Activated T-helper 1 cell treated with anti-CD3 and anti-CD28 coated beads, Interleukin-2, amount 50 U/mL, for 16 hours (primary cell): ENCODE measurements around the gene CRB2.
"Not testable (repeated sequence)": the region's sequence is repeated elsewhere in the genome, so short reads cannot be mapped to it uniquely, and the experiment has no call there.

Experiments
- DNase-seq, 2 donors: peaks; one replicate each; pipeline ENCODE4 v3.0.0-alpha.2; 2020; ENCODE audit warnings: low read depth in 1 of 2, low spot score in 1 of 2

CRB2 gene

DNA sequence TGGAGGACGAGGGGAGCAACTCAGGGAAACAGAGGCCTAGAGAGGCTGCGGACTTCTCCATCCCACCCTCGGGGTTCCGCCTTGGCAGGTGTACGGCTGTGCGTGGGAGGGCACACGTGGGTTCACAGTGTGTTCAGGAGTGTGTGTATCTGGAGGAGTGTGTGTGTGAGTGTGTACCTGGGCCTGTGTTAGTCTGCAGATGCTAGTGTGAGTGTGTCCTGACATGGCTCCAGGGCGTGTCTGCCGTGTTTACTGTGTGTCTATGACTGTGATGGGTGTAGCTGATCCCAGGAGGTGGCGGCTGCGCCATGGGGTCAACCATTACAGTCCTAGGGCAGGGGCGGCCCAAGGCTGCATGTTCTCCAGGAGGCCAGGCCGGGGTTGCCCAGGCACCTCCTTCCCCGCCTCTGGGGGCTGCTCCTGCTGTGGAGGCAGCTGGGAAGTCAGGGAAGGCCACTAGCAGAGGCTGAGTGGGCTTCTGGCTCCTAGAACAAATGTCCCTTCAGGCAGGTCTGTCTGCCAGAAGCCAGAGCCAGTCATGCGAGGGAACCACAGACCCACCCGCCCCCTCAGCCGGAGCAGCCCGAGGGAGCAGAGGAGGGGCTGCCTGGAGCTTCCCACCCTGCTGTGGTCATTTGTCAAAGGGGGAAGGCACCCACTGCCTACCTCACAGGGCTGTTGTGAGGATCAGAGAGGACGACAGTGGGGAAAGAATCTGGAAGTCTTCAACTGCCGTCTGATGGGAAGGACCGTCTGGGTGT is 21.4 kb downstream of the CRB2 start:
- no peak for DNase-seq

DNA sequence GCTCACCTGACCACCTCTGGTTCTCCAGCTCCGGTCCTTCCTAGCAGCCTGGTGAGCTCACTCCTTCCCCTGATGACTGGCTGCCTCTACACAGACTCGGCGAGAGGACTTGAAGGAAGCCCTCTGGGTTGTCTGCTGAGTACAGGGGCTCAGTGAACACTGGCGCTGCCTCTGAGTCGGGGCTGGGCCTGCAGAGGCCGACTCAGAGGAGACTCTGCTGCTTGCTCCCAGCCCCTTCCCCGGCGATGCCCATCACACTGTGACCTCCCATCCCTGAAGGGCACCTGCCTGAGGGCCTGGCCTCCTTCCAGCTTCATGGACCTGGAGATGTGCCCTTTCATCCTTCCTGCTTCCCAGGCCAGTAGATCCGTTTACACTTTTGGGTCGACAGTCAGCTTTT is 22.0 kb downstream of the CRB2 start:
- no peak for DNase-seq

DNA sequence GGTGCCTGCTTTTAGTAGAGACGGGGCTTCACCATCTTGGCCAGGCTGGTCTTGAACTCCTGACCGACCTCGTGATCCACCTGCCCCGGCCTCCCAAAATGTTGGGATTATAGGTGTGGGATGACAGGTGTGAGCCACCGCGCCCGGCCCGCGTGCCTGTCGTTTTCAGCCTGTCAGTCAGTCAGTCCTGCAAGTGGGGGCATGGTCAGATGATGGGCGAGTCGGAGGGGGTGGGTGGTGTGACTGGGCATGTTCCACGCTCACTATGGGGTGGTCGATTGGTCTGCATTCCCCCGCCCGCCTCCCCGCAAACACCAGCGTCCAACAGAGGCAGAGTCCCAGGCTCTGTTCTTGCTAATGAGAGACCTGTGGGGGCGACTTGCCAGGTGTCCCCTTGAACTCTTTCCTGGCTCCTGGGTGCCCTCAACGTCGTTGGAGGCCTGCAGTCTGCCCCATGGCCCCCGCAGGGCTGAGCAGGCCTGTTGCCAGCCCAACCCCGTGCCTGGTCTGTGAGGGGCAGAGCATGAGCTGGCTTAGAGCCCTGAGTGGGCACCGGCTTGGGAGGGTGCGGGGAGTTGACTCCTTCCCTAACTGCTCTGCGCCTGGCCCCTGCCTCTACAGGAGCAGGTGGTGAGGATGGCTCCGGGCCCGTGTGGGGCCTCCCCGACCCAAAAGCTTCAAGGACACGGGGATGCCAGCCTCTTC is 23.1 kb downstream of the CRB2 start:
- DNase-seq = no peak

DNA sequence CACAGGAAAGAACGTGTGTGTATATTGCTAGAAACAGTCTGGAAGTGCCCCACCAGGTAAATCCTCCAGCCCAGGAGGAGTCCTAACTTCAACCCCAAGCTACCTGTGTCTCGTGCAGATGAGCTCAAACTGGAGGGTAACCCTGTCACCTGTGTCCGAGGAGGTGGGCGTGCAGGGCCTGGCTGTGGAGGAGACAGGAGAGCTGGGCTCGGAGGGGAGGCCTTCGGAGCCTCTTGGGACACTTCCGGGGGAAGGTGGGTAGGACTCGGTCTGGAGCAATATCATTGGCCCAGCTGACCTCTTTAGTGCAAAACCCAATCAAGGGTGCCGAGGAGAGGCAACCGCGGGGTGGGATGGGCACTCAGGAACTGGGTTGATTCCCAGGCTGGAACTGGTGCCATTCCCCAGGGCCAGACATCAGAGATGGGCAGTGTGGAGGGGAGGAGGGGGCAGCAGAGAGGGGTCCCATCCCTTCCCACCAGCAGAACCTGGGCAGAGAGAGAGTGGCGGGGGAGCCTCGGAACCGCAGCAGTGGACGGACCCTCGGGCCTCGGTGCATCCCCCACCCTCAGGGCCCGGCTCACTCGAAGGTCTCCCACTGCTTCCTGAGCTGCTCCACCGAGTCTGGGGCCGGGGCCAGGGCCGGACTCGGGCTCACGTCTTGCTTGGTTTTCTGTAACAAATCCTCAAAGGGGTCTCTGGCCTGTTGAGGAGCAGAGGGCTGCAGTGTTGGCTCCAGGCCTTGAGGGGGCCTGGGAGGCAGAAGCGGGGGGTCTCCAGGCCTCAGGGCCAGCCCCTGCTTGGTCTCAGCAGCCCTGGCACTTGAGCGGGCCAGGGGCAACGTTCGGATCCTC is 25.1 kb downstream of the CRB2 start:
- DNase-seq = no peak

DNA sequence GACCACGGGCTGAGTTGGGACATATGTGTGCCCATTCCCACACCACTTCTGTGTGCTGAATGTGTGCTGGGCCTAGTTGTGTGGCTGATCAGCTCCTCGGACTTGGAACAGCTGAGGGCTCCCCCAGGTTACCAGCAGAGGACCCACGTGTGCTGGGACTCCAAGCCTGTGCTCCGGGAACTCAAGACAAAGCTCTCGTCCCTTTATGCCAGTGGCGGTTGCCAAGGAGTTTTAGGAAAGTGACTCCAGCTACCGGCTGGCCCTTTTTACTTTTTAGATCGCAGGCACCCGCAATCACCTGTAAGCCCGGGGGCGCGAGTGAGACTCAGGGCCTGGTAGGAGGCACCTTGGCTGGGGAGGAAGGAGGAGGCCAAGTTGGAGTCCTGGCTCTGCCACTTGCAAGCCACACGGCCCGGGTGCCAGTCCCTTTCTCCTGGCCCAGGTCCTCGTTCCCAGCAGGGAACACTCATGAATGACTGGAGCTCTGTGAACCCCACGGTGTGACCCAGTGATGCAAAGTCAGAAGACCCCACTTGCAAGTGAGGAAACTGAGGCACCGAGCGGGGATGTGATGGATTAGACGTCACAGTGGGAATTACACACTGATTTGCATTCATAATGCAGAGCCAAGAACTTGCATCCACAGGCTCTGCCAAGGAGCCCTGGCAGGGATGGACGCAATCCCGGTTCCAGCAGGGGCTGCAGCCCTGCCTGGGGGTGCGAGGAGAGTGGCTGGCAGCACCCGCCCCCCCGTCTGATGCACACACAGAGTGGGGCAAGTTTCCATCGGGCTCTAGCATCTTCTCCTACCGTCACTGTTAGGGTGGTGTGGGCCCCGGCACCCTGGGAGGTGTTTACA is 26.9 kb downstream of the CRB2 start:
- no peak for DNase-seq

DNA sequence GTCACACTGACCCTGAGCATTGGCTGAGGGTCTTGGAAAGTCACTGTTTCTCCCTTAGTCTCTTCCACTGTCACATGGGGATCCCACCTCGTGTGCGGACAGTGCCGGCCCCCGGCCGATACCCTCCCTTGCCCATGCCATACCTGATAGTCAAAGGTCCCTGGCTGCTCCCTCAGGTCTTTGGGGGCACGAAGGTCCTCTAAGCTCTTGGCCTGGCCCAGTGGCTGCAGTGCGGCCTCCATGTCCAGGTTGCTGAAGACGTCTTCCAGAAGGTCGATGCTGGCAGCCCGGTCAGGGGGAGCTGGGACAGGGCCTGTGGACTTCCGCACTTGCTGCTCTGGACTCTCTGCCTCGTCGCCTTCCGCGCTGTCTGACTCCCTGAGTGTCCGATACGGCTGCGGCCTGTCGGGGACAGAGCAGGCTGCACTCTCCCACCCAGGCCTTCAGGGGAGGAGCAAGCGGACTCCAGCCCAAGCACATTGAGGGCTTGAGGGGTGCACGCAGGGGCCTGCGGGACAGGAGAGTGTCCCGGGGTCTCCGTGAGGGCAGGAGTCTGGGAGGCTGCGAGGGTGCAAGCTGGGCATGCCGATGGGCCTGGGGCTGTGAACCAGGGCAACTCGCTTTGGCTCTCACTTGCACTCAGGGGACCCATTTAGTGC is 27.6 kb downstream of the CRB2 start:
- no peak for DNase-seq

DNA sequence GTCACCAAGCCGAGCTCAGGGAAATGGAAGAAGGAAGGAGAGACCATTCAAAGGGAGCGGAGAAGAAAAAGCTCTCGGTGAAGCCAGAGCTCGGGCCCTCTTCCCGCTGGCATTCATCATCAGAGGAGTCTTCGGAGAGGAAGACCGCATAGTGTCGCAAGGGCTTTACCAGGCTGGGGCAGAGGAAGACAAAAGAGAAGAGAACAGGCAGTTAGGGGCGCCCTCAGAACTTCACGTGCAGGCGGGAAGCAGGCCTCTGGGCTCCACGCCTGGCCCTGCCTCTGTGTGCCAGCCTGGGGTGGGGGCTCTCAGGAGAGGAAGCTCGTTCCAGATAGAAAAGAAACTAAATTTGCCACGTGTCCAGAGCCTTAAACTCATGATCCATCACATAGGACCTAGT is 31.7 kb downstream of the CRB2 start:
- DNase-seq = no peak

DNA sequence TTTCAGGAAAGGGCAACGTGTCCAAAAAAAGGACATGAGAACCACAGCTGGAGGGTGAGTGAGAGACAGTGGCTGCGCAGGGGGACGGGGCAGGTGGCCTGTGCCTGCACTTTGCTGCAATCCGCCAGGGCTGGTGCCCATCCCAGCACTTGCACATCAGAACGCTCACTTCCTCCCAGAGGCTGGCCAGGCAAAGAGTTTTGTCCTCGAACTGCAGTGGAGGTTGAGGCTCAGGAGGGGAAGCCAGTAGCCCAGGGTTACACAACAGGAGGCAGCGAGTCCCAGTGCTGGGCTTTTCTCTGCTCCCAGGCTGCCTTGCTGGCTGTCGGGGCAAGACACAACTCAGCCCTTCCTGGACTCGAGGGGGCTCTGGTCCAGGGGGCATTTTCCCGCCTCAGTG is 33.1 kb downstream of the CRB2 start:
- no peak for DNase-seq

DNA sequence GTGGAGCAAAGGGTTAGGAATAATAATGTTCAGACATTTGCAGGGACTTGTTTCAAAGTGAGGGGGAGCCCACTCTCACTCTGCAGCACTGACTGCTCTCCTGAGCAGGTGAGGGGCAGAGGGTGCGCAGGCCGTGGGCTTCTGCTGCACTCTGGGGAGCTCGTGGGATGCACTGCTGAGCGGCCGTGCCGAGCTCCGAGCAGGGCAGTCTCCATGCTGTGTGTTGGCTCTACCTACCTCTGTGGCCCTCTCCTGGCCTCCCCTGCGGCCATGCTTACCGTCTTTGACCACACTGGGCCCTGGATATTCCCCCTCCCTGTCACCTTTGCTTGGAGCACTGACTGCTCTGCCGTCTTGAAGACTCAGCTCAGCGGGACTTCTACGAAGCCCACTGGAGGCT is 33.7 kb downstream of the CRB2 start:
- DNase-seq = no peak

DNA sequence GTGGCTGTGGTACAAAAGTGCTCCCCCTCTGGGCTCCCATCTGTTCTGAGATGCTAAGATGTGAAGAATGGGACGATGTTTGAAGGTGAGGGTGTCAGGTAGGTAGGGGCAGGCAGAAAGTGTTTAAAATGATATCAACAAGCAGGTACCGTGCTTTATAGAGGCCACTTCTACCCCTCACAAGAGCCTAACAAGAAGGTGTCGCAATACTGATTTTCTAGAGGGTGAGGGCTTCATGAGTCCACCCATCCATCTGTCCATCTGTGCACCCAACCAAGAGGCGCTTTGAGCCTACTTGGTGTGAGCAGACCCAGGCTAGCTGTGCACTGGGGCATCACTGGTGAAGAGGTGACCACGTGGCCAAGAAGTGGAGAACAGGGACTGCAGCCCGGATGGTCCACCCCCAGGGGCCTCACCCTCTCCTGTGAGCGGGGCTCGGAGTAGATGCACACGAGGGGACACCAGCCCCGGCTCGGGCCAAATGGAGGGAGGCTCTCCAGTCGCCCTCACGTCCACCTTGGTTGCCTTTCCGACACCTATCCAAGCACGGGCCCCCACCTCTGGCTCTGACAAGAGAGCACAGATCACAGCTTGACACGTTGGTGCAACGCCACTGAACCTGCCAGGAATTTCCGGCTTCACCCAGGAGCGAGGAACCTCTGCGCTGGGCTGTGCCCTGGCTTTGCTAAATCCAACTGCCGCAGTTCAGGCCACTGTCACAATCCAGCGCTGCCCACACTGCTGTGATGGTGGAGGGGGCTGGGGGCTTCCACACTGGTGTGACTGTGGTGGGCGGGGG is 34.5 kb downstream of the CRB2 start:
- no peak for DNase-seq

DNA sequence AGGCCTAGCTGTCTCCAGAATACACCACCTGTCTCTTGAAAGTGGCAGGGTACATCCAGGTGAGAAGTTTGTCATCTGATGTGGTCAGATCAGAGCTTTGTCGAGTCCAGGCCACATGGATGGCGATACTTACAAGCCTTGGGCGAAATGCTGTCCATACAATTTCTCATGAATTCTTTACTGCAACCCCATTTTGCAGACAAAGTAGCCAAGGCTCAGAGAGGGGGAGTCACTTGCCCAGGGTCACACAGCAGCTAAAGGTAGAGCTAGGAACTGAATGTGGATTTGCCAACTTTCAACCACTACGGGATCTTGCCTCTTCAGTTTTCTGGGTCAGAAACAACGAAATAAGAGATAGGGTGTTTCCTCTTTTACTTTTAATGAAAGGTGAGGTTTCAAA is 35.2 kb downstream of the CRB2 start:
- DNase-seq = no peak

DNA sequence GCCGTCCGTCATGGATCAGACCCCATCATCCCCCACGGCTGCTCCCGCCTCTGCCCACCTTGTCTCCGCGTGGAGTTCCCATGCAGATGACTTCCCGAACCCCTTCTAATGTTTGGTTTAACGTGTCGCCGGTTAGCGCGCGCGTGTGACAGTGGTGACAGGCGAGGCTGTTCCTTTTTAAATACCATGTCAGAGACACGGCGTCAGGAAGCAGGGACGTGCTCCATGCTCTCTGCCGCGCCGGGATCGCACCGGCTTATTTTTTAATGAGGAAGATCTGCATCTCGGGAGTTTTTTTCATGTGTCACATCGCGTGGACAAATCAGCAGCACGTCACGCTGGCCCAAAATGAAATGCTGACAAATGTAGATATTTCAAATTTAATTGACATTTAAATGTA is 35.9 kb downstream of the CRB2 start:
- no peak for DNase-seq

DNA sequence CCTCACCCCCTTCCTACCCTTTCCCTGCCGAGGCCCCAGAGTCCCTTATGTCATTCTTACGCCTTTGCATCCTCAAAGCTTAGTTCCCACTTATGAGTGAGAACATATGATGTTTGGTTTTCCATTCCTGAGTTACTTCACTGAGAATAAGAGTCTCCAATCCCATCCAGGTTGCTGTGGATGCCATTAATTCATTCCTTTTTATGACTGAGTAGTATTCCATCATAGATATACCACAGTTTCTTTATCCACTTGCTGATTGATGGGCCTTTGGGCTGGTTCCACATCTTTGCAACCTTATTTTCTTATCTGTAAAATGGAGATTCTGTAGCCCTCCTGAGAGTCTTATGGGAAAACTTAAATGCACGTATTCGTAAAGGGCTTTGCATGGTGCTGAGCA is 36.8 kb downstream of the CRB2 start:
- DNase-seq = no peak

DNA sequence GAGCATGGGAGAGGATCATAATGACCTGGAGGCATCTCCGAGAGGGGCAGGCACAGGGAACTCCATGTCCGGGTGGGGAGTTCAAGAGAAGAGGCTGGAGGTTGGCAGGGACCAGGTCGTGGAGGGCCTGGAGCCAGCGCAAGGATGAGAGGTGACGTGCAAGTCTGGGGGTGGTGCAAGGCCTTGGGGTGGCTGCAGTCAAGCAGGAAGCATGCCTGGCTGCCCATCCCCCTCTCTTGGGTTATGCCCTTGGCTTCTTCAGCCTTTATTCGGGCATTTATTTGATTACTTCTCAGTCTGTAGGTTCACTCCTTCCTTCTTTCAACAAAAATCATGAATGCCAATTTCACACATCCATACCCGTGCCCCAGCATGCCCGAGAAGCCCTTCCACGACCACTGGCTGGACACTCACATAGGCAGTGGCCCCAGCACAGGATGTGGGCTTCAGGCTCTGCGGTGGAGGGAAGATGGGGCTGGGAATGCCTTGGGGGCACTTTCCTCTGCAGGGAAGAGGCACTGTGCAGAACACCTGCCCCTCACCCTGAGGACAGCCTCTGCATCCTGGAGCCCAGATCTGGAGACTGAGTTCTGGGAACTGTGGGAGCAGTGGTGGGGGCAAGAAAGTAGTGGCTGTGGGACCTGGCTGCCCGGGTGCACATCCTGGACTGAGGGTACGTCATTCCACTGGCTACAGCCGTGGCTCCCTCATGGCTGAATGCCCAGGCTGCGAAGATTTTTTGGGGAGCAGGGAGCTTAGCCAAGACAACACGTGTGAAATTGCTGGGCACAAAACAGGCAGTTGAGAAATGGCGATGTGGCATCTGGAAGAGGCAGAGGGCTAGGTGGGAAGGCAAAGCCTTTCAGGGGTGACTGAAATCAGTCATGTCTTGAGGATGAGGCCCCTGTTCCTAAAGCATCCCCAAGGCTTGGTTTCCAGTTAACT is 38.6 kb downstream of the CRB2 start:
- no peak for DNase-seq

DNA sequence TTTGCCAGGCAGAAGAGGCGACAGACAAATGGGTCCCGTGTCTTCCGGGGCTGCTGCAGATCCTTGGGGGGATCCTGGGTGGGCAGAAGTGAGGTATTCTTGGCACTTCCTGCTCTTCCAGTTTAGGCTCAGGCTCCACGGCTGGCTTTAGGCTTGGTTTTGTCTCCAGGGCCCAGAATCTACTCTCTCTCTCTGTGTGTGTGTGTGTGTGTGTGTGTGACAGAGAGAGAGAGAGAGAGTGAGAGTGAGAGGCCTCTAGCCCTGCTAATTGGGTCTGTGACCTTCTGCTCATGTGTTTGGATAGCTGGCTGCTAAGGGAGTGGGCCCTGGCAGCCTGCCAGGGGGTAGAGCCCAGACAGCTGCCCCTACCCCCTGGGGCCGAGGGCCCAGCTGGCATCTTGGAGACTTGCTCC is 39.3 kb downstream of the CRB2 start:
- DNase-seq = no peak

DNA sequence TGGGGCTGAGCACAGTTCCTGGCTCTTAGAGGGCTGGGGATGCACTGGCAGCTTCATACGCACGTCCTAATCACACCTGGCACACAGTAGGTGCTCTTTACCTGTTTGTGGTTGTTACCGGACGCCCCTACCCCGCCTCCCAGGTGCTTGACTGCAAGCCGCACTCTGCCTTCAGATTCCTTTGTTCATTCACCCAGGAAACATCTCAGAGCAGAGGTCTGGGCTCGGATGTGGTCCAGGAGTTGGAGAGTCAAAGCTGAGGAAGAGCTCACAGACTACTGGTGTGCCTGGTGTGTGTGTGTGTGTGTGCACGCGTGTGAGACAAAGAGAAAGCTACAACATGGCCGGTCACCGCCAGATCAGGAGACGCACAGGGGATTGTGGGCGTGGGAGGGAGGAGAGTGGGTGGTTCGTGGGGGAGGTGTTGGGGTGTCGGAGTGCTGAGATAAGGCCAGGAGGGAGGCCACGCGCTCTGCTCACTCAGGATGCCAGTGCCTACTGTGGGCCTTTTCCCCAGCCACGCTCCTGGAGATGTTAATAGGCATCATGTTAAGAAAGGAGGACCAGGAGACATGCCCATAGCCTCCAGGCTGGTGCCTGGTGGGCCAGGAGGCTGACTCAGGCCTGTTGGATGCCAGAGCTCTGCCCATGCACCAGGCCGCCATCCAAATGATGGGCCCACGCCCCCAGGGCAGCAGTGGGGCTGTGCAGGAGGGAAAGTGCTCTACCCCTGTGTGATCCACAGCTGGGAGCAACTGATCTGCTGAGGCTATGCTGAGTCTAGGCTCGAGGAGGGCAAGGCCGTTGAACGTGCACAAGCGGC is 39.9 kb downstream of the CRB2 start:
- no peak for DNase-seq

DNA sequence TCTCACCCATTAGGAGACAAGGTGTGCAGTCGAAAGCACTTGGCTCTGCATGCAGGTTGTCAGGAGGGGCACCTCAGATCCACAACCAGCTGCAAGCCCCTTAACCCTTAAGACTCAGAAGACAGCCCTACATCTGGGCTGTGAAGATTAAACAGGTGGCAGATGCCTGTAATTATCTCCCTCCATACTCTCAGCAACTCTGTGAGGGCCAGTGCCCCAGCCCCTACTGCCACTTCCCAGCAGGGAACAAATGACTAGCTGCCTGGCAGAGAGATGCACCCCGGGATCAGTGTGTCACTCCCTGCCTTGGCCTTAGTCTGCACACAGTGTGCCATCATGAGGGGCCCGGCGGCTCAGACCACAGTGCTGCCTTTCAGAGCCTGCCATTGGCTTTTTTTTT is 42.0 kb downstream of the CRB2 start:
- DNase-seq = no peak

DNA sequence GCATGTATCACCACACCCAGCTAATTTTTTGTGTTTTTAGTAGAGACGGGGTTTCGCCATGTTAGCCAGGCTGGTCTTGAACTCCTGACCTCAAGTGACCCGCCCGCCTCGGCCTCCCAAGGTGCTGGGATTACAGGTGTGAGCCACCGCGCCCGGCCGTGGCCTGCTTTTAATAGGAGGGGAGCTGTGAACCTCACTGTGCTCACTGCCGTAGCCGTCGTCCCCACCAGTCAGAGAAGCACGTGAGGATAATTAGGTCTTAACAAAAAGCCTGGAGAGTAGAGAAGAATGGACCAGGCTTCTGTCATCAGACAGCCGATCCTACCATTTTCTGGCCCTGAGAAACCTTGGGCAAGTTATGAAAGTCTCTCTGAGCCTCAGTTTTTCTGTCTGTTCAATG is 42.9 kb downstream of the CRB2 start:
- DNase-seq = not testable (repeated sequence)
